Natural killer cell (primary cell): Measurements from ENCODE around the gene PVALEF. TPM values are rescaled to one million over a fixed set of nuclear protein-coding genes. Genes with fewer than 3 reads are reported as not detected.

ENCODE experiments used
- ATAC-seq, 3 donors: fragments of 150-1000 bp in 2 of 3; fragments of 200-7000 bp in 1 of 3; cut with Tn5 transposase; 1 replicate in 1 of 3; 2 replicates in 2 of 3; pipeline ENCODE4 v1.10.0; 2021; ENCODE audit warnings: mild to moderate bottlenecking in 2 of 3, moderate library complexity in 2 of 3
- DNase-seq, 2 donors: peaks; one replicate each; pipeline versions ENCODE4 v3.0.0 to v3.0.0-alpha.2; 2013 to 2021; ENCODE audit warnings: mixed read lengths in 1 of 2
- H3K27ac ChIP-seq: one replicate; pipeline ENCODE4 v1.5.1; 2013; ENCODE audit warnings: mild to moderate bottlenecking, low read length
- H3K27me3 ChIP-seq: one replicate; pipeline ENCODE4 v1.6.1; 2013; ENCODE audit warnings: low read length; ENCODE audit not compliant: control insufficient read depth, insufficient read depth
- H3K36me3 ChIP-seq: one replicate; pipeline ENCODE4 v1.6.1; 2013; ENCODE audit warnings: low read length; ENCODE audit not compliant: control insufficient read depth, insufficient read depth
- H3K4me1 ChIP-seq: one replicate; pipeline ENCODE4 v1.6.1; 2013; ENCODE audit warnings: low read length; ENCODE audit not compliant: control insufficient read depth, insufficient read depth
- H3K4me3 ChIP-seq: one replicate; pipeline ENCODE4 v1.5.1; 2013; ENCODE audit warnings: low read length
- H3K9me3 ChIP-seq: one replicate; pipeline ENCODE4 v1.6.1; 2013; ENCODE audit warnings: low read length; ENCODE audit not compliant: control insufficient read depth, insufficient read depth
- H3K27ac Mint-ChIP-seq, 2 donors: one replicate each; pipeline ENCODE4 v1.8.0; 2022; ENCODE audit warnings: mild to moderate bottlenecking in 2 of 2, mixed read lengths in 2 of 2, moderate library complexity in 1 of 2
- H3K27me3 Mint-ChIP-seq, 2 donors: one replicate each; pipeline ENCODE4 v1.8.0; 2022; ENCODE audit warnings: low read depth in 2 of 2, mixed read lengths in 2 of 2
- H3K36me3 Mint-ChIP-seq: one replicate; pipeline ENCODE4 v1.8.0; 2022; ENCODE audit warnings: mixed read lengths
- H3K4me1 Mint-ChIP-seq, 2 donors: one replicate each; pipeline ENCODE4 v1.8.0; 2022; ENCODE audit warnings: mixed read lengths in 2 of 2
- H3K4me3 Mint-ChIP-seq: one replicate; pipeline ENCODE4 v1.8.0; 2022; ENCODE audit warnings: mild to moderate bottlenecking, moderate library complexity, mixed read lengths
- H3K9me3 Mint-ChIP-seq, 2 donors: one replicate each; pipeline ENCODE4 v1.8.0; 2022; ENCODE audit warnings: mixed read lengths in 2 of 2
- CTCF ChIP-seq: fragments of 200-600 bp; IDR thresholded peaks from one replicate; pipeline ENCODE4 v1.8.0; 2022; ENCODE audit warnings: antibody characterized with exemption
- WGBS: methylation state at CpG from one replicate; pipeline ENCODE4 v1.1.7; 2013; ENCODE audit warnings: missing lambda C conversion rate; ENCODE audit not compliant: insufficient coverage; 5-methylcytosine and 5-hydroxymethylcytosine counted together
- intact Hi-C: fragments of 100-400 bp; cut with micrococcal nuclease; formaldehyde crosslinking; loops from one replicate; pipeline ENCODE4 v1.14.2; 2022
- total RNA-seq, 4 donors: library from RNA; stranded (reverse); fragments of 120-200 nt in 1 of 4; gene quantifications; one replicate each; pipeline versions ENCODE4 v1.2.3 to v1.2.4, GENCODE V29; 2013 to 2022

The PVALEF gene
- total RNA-seq, 3 donors from 2014 or later (not counting 1 experiment from before 2014, with no cell fraction given) = not detected

- 89% methylated on average over 4 of the region's 4 CpGs for WGBS
- DNase-seq (no peak), ATAC-seq (no peak)
- Histone ChIP-seq H3K36me3 (no peaks in the 10 kb centered on the region), H3K27ac (no peak overlapping the region), H3K9me3 (no peaks in the 10 kb centered on the region), H3K27me3 (no peaks in the 10 kb centered on the region), H3K4me1 (no peaks in the 10 kb centered on the region), H3K4me3 (no peak overlapping the region)
- Mint-ChIP-seq H3K27ac (no peak overlapping the region), H3K9me3 (no peaks in the 10 kb centered on the region), H3K4me3 (no peak overlapping the region), H3K27me3 (no peaks in the 10 kb centered on the region), H3K36me3 (no peaks in the 10 kb centered on the region), H3K4me1 (no peaks in the 10 kb centered on the region)
- no peak for TF ChIP-seq CTCF
- intact Hi-C loops = no loop called here
These were observed 40.9 kb downstream of the PVALEF start for GRCh38 chr17:81206166-81206565.

- DNase-seq (no peak), ATAC-seq (no peak)
- intact Hi-C loops = no loop called here
- Histone ChIP-seq H3K36me3 (no peaks in the 10 kb centered on the region), H3K4me3 (no peak overlapping the region), H3K4me1 (no peaks in the 10 kb centered on the region), H3K9me3 (no peaks in the 10 kb centered on the region), H3K27ac (no peak overlapping the region), H3K27me3 (no peaks in the 10 kb centered on the region)
- H3K36me3 Mint-ChIP-seq = no peaks in the 10 kb centered on the region
- H3K4me1 Mint-ChIP-seq = no peaks in the 10 kb centered on the region
- H3K27ac Mint-ChIP-seq = no peak overlapping the region
- H3K27me3 Mint-ChIP-seq = no peaks in the 10 kb centered on the region
- TF ChIP-seq CTCF = no peak
- no peaks in the 10 kb centered on the region for H3K9me3 Mint-ChIP-seq
- 95% methylated on average over 12 of the region's 12 CpGs for WGBS
- H3K4me3 Mint-ChIP-seq = no peak overlapping the region
These were observed 41.4 kb downstream of the PVALEF start for GRCh38 chr17:81206657-81207056.

GRCh38 chr17:81207610-81208581 lies 42.6 kb downstream of the PVALEF start:
- Histone ChIP-seq H3K27me3 (no peaks in the 10 kb centered on the region), H3K4me1 (no peaks in the 10 kb centered on the region), H3K36me3 (no peaks in the 10 kb centered on the region), H3K9me3 (no peaks in the 10 kb centered on the region), H3K27ac (no peak overlapping the region), H3K4me3 (no peak overlapping the region)
- no peak for ATAC-seq
- Mint-ChIP-seq H3K27me3 (no peaks in the 10 kb centered on the region), H3K36me3 (no peaks in the 10 kb centered on the region), H3K9me3 (no peaks in the 10 kb centered on the region), H3K4me3 (no peak overlapping the region), H3K27ac (peak overlapping the region; percentile 31 to 69), H3K4me1 (no peaks in the 10 kb centered on the region)
- intact Hi-C loops = no loop called here
- no peak for TF ChIP-seq CTCF
- DNase-seq = no peak
- 78% methylated on average over 21 of the region's 21 CpGs for WGBS
